Activated T-helper 1 cell treated with Interleukin-2 at 50 U/mL for 16 hours (primary cell): ENCODE results near the gene APLN.

Experiments
- DNase-seq: peaks from one replicate; pipeline ENCODE4 v3.0.0-alpha.2; 2020; ENCODE audit warnings: low read depth

Gene APLN

GRCh38 chrX:129661369-129661768 lies 6.6 kb upstream of the APLN start:
- DNase-seq: no peak

GRCh38 chrX:129659861-129660260 lies 5.1 kb upstream of the APLN start:
- DNase-seq: no peak

- no peak for DNase-seq
These were observed 4.4 kb upstream of the APLN start for GRCh38 chrX:129659141-129659540.

- DNase-seq: no peak
These were observed 3.7 kb upstream of the APLN start for GRCh38 chrX:129658429-129658828.

GRCh38 chrX:129655547-129656249 lies 942 bp upstream of the APLN start:
- no peak for DNase-seq

- DNase-seq: no peak
These were observed 645 bp downstream of the APLN start for GRCh38 chrX:129653971-129654651.

- no peak for DNase-seq
These were observed 1.4 kb downstream of the APLN start for GRCh38 chrX:129653181-129653970.

- no peak for DNase-seq
These were observed 2.1 kb downstream of the APLN start for GRCh38 chrX:129652565-129653169.

GRCh38 chrX:129651756-129652564 lies 2.8 kb downstream of the APLN start:
- no peak for DNase-seq

GRCh38 chrX:129650821-129651510 lies 3.8 kb downstream of the APLN start:
- no peak for DNase-seq

GRCh38 chrX:129650183-129650689 lies 4.5 kb downstream of the APLN start:
- DNase-seq: no peak

GRCh38 chrX:129649268-129650182 lies 5.2 kb downstream of the APLN start:
- DNase-seq: no peak

GRCh38 chrX:129648514-129649267 lies 6.1 kb downstream of the APLN start:
- DNase-seq: no peak

GRCh38 chrX:129647418-129648410 lies 7.0 kb downstream of the APLN start:
- no peak for DNase-seq

GRCh38 chrX:129646566-129647417 lies 8.0 kb downstream of the APLN start:
- no peak for DNase-seq

- DNase-seq: no peak
These were observed 12.1 kb downstream of the APLN start for GRCh38 chrX:129642641-129643040.

- no peak for DNase-seq
These were observed 12.8 kb downstream of the APLN start for GRCh38 chrX:129641941-129642340.
